PC-3 (cell line): ENCODE results near the gene TNFAIP8.

Experiments used
- CTCF ChIP-seq: fragments of 300-600 bp; sonication (generic); conservative IDR thresholded peaks from 2 replicates; pipeline ENCODE4 v1.5.1; 2017; ENCODE audit warnings: antibody characterized with exemption, low read depth, mild to moderate bottlenecking, low read length
- EZH2 ChIP-seq: fragments of 300-600 bp; sonication (generic); IDR thresholded peaks from one replicate; pipeline ENCODE4 v1.6.1; 2017; ENCODE audit warnings: antibody characterized with exemption, mild to moderate bottlenecking, low read length; ENCODE audit not compliant: unreplicated experiment

DNA sequence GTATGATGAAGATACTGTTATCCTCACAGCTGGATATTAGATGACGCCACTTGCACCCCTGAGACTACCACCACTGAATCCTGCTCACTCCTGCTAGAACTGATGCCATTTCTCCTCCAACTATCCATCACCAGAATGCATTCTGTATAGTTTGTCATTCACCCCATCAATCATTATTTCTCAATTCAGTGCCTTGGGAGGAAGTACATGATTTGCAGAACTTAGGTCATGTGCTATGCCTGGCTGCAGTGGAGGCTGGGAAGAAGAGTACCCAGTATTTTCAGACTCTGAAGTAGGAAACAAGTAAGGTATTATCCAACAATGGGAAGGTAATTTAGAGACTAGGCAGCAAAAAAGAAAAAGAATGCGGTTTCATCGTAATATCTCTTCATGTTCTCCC is 70.2 kb downstream of the TNFAIP8 start:
- TF ChIP-seq EZH2 (no peak), CTCF (no peak)
